NCI-H774 (cell line): Measurements from ENCODE around the gene FLT1.

Experiments
- DNase-seq: peaks from one replicate; lab custom pipeline; 2025; lab: John Stamatoyannopoulos, UW

FLT1 gene

GRCh38 chr13:28387740-28388501 is 107.0 kb downstream of the FLT1 start:
- DNase-seq: no peak

- DNase-seq: no peak
These were observed 109.6 kb downstream of the FLT1 start for GRCh38 chr13:28385362-28385761.

GRCh38 chr13:28384789-28385188 is 110.1 kb downstream of the FLT1 start:
- no peak for DNase-seq

GRCh38 chr13:28380319-28380718 is 114.6 kb downstream of the FLT1 start:
- DNase-seq: no peak

GRCh38 chr13:28379371-28380083 is 115.4 kb downstream of the FLT1 start:
- no peak for DNase-seq

GRCh38 chr13:28376604-28377003 is 118.3 kb downstream of the FLT1 start:
- no peak for DNase-seq

GRCh38 chr13:28375250-28375930 is 119.5 kb downstream of the FLT1 start:
- DNase-seq: no peak

- DNase-seq: no peak
These were observed 121.1 kb downstream of the FLT1 start for GRCh38 chr13:28373810-28374209.

- DNase-seq: no peak
These were observed 124.5 kb downstream of the FLT1 start for GRCh38 chr13:28370448-28370847.

- no peak for DNase-seq
These were observed 136.2 kb downstream of the FLT1 start for GRCh38 chr13:28358708-28359107.

- DNase-seq: no peak
These were observed 137.0 kb downstream of the FLT1 start for GRCh38 chr13:28357911-28358433.

GRCh38 chr13:28357247-28357825 is 137.6 kb downstream of the FLT1 start:
- DNase-seq: no peak

- DNase-seq: no peak
These were observed 138.3 kb downstream of the FLT1 start for GRCh38 chr13:28356561-28357021.

GRCh38 chr13:28355822-28356371 is 139.0 kb downstream of the FLT1 start:
- no peak for DNase-seq

- no peak for DNase-seq
These were observed 139.7 kb downstream of the FLT1 start for GRCh38 chr13:28355046-28355821.

- DNase-seq: no peak
These were observed 141.2 kb downstream of the FLT1 start for GRCh38 chr13:28353679-28354078.

- no peak for DNase-seq
These were observed 144.8 kb downstream of the FLT1 start for GRCh38 chr13:28349907-28350654.

GRCh38 chr13:28349371-28349770 is 145.6 kb downstream of the FLT1 start:
- DNase-seq: no peak

- no peak for DNase-seq
These were observed 147.2 kb downstream of the FLT1 start for GRCh38 chr13:28347456-28348371.
